GM19023 (cell line): ENCODE measurements around the gene ALG12.

ENCODE experiments used
- ATAC-seq: cut with Tn5 transposase; IDR thresholded peaks from one replicate; pipeline ENCODE4 v1.9.1; 2021; ENCODE audit warnings: mild to moderate bottlenecking, moderate library complexity; ENCODE audit not compliant: unreplicated experiment

The ALG12 gene

DNA sequence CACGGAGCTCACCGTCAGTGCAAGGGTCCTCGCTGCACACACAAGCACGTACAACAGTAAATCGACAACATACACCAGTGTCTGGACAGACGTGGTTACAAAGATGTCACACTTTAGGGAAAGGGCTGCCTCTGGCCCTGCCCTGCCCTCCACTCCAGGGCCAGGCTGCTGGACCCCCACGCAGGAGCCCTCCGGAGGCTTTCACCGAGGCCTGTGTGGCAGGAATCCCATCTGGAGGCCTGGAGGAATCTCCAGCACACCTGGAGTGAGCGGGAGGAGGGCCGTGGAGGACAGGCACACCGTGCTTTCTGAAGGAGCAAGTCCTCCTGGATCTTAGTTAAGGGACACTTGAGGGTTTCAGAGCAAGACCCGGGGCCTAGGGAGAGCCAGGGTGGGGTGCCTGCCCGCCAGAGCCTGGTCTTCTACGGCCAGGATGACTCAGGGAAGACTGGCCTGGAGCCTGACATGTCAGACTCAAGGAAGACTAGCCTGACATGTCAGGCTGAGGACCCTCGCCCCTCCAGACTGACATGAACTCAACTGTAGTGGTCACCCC is 40.2 kb upstream of the ALG12 start:
- no peak for ATAC-seq

DNA sequence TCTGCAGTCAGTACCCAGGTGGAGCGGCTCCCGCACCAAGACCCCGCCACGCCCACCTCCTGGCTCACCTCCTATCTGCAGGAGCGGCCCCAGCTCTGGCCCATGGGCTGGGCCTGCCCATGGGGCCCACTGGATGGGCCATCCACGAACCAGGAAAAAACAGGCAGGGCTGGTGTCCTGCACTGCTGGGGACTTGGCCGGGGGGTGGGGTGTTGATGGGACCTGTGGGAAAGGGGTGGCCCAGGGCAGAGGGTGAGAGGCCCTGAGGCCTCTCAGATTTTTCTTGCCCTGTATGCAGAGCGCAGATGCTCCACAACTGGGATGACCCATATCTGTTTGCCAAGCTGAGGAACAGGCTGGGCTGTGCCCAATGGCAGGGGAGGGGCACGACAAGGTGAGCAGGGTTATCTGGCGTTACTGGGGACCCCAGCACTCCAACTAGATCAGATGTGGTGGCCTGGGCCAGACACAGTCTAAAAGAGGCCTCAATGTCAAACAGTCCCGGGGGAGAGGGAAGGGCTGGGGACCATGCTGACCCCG is 39.7 kb upstream of the ALG12 start:
- no peak for ATAC-seq

DNA sequence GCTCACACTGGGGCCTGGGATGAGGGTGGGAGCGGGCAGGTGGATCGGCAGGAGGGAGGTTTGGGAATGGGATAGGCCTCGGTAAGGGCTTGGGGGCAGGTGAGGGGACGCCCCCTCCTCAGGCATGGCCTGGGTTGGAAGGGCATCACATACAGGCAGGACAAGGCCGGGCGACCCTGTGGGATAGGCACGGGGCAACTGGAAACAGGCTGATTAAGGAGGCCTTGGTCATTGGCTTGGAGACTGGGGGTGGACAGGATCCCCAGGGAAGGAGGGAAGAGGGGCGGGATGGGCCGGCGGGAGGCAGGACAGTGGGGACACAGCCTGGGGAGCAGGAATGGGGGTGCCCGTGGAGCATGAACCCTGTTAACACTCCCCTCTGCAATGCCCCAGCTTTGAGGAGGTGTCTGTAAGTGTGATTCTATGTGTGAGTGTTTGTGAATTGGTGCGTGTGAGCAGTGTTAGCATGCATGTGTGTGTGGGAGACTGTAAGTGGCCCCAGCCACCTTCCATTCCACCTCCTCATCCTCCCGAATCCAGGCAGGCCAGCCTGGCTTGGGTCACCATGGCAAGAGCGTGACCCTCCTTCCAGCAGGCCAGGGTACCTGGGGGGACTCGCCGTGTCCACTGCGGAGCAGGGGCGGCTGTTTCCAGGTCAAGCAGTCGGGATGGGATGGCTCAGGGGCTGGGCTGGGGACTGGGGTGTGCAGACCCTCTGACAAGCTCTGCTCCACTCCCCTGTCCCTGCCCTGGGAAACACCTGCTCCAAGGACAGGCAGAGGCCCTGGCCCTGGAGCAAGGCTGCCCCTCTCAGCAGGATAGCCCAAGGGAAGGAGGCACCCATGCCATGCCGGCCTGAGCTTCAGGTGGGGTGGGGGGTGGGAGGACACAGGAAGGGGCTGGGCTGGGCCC is 38.9 kb upstream of the ALG12 start:
- ATAC-seq: no peak

DNA sequence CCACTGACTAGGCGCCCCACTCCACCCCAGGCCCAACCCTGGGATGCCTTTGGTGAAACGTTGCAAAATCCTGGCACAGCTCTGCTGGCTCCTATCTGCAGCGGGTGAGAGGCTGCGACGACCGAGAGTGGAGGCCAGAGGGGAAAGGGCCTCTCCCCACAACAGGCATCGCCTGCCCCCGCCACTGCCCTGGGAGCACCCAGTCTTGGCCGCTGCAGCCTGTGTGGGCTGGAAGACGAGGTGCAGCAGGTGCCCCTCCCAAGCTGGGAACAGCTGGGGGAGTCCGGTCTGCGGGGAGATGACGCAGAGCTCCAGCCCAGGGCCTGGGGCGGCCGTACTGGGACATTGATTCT is 38.2 kb upstream of the ALG12 start:
- ATAC-seq: no peak

DNA sequence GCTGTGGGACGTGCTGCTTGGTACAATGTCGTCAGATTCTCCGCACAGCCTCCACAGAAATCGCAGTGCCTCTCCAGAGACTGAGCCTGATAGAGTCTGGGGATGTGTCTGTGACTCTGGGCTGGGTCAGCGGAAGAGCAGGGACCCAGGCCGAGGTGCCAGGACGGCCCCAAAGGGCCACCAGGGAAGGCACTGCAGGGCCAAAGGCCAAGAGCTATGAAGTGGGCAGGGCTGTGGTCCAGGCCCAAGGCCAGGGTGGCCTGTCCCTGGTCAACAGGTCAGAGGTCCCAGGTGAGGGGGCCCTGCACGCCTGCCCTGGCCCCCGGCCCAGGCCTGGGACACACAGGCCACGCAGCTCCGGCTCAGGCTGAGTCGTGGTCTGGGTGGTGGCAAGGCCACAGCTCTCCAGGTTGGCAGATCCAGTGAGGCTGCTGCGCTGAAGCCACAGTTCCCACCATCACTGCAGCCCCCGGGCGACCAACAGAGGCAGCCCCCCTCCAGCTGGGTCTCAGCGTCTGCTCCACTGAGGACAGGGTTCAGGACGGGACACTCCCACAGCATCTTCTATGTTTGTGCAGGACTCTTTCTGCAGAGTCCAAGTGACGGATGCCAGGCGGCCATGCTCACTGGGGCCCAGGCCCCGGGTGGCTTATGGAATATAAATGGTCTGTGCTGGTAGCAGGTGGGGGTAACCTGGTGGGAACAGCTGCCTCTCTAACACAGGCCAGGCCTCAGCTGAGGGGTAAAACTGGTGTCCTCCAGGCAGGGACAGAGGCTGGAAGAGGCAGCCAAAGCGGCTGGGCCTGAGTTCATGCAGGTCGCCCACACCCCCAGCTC is 37.6 kb upstream of the ALG12 start:
- ATAC-seq: no peak

DNA sequence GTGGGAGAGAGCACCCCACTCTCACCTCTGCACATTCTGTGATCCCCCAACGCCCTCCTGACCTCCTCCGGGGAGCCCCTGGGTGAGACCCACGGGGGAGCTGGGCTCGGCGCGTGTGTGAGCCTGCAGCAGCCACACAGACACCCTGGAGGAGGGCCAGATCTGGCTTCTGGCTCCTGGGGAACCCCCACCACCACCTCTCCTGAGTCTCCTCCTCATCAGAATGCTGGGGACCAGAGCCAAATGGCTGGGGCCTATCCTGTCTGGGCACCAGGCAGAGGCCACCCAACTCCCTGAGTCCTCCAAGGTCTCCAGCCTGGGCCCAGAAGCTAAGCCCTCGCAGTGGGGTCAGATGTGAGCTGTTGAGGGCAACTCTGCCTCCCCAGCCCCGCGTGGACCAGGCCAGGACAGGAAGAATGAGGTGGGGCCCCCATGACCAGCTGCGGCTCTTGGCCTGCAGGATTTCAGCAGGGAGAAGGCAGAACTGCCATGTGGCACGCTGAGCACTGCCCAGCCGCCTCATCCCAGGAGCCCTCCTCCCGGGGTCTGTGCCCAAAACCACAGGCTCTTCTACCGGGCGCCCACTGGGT is 36.8 kb upstream of the ALG12 start:
- no peak for ATAC-seq

DNA sequence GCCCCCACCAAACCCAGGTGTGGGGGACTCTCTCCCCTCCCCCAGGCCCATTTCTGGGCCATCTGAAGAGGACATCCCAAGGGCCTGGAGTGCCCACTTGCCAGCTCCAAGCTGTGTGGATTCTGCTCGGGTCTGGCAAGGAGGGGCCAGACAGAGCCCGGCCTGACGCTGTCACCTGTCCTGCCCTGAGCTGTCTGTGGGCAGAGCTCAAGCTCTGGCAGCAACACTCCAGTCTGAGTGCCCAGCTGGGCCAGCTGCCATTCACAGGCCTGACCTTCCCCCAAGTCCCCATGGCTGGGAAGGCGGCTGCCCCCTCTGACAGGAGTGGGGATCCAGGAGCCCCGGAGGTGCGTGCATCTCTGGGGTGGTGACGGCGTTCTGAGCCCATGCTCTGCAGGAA is 36.1 kb upstream of the ALG12 start:
- ATAC-seq: no peak

DNA sequence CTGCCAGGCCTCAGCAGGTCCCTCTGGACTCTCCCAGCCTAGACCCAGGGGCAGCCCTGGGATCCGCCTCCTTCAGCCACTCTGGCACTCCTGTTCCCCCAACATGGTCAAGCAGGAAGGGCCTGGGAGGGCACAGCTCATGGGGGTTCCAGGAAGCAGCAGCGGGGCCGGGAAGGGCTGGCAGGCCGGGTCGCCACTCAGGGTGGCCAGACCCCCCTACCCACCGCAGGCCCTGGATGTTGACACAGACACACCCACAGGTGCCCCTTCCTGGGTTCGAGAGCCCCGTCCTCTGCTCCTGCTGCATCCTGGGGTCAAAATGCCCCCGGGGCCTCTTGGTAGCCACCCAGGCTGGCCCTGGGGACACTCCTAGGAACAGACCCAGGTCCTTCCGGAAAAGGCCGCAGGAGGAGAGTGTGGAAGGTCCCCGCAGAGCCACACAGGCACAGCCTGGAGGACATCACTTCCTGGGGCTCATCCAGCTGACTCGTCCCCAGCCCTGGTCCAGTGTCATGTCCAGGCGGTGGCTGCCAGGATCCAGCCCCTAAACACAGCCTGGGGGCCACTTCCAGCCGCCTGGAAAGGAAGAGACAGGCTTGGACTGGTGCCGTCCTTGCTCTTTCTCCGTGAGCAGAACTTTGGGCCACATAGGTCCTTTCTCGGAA is 35.6 kb upstream of the ALG12 start:
- no peak for ATAC-seq

DNA sequence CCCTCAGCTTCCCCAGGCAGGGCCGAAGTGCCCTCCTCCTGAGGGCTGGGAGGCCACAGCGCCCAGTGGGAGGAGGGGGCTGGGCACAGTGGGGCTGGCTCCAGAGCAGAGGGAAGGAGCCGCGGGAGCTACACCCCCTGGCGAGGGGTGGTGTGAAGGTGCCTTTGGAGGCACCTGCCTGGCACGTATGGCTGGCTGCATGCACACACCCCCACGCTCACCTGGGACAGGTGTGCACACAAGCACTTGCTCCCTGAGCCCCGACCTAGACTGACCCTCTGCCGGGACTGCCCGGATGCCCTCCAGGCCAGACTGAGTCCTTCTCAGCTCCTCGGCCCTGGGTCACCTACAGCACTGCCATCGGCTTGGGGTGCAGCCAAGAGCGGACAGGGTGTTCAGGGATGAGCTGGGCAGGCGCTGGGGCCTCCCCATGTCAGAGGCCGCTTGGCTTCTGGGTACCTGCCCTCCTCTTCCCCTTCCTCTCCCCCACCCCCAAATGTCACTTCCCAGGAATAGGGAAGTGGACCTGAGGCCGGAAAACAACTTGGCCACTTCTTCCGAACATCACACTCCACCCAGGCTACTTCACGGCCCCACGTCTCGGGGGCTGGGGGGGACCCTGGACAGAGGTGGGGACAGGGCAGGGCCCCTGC is 34.9 kb upstream of the ALG12 start:
- no peak for ATAC-seq

DNA sequence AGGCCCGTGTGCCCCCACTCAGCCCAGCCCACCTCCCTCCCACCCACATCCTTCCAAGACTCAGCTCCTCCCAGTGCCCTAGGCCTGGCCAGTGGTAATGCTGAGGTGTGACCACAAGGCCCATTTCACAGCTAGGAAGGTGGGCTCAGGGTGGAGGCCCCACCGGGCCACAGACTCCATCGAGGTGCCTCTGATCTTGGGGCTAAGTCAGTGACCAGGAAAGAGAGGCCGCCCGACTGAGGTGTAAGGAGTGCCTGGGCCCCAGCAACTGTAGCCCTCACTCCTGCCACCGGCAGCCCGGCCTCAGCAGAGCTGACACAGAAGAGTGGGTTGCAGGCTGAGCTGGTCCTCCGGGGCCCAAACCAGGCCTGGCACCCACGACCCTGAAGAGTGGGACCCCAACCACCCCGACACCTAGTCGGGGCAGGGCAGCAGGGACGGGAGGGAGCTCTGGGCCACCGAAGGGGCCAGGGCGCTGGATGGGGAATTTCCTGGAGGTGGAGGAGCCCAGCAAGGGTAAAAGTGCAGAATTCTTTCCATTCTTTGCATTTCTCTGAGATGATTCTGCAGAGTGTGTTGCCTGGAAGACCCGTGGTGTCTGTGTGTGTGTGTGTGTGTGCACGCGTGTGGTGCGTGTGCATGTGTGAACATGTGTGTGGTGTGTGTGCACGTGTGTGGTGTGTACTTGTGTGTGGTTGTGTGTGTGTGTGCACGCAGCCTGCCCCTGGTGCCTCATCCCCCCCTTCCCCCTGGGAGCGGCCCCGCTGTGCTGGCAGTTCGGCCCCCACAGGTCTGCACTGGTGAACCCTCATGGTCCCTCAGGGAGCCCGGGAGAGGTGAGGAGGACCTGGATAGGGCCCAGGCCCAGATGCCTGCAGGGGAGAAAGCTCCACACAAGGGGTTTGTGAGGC is 34.0 kb upstream of the ALG12 start:
- no peak for ATAC-seq

DNA sequence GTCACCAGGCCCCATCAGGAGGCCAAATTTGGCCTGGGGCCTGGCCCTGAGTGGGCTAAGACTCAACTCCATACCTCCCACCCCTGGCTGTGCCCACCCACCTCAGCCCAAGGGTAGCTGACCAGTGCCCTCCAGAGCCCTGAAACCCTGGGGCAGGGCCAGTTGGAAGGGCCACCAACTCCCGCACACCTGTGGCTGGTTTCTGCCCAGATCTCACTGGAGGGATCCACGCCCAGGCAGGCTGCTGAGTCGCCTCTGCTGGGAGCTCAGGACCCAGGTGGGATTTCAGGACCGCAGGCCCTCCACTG is 33.4 kb upstream of the ALG12 start:
- no peak for ATAC-seq

DNA sequence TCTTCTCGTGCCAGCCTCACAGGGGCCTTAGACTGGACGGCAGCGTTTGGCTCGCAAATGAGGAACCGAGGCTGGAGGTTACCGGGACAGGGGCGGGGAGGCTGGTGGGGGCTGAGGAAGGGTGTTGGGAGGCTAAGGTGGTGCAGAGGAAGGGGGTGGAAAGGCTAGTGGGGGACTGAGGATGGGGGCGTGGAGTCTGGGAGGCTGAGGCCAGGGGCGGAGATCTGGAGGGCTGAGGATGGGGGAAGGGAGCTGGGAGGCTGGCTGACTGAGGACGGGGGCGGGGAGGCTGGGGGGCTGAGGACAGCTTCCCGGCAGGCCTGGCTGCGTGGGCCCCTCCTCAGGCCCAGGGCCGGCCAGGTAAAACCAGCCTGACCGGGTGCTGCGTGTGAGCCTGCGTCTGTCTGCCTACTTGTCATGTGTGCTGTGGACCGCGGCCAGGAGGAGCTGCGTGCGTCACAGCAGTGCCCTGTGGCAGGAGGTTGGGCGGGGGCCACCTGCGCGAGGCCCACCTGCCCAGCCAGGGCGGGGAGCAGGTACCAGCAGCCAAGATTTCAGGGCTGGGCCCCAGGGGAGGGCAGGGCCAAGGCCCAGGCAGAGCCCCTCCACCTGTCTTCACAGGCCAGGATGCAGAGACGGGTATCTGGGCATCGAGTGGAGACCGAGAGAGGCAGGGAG is 32.9 kb upstream of the ALG12 start:
- ATAC-seq: no peak

DNA sequence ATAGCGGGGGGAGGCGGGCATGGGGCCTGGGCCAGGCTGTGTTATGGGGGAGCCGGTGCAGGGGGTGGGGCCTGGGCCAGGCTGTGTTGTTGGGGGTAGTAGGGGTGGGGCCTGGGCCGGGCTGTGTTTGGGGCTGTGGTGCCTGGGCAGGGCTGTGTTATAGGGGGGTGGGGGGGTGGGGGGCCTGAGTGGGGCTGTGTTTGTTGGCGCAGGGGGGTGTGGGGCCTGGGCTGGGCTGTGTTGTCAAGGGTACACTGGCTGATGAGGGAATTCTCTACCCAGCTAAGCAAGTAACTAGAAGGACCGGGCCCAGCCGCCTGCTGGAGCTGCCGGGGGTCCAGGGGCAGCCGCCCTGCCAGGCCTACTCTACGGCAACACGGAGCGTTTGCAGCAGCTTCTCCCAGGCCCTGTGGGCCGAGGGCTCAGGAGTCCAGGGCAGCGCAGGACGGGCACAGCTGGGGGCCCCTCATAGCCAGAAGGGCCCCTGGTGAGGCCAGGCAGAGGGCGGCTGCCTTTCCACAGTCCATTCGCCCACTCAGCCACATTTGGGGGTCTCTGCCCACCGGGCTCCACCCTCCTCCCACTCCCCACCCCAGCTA is 32.3 kb upstream of the ALG12 start:
- no peak for ATAC-seq

DNA sequence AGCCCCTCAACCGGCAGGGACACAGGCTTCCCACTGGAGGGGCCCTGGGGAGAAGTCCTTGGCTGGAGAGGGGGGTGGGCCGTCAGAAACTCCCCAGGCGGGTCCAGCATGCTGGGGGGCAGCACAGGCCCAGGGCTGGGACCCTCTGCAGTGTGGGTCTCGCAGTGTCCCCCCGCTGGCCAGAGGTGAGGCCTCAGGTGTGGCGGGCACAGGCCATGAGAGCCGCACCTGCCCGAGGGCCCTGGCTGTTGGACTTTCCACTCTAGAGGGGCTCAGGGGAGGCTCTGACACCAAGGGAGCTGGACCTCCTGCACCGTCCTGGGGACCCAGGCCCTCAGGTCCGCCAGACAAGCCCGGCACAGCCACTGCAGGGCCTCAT is 31.7 kb upstream of the ALG12 start:
- ATAC-seq: no peak

DNA sequence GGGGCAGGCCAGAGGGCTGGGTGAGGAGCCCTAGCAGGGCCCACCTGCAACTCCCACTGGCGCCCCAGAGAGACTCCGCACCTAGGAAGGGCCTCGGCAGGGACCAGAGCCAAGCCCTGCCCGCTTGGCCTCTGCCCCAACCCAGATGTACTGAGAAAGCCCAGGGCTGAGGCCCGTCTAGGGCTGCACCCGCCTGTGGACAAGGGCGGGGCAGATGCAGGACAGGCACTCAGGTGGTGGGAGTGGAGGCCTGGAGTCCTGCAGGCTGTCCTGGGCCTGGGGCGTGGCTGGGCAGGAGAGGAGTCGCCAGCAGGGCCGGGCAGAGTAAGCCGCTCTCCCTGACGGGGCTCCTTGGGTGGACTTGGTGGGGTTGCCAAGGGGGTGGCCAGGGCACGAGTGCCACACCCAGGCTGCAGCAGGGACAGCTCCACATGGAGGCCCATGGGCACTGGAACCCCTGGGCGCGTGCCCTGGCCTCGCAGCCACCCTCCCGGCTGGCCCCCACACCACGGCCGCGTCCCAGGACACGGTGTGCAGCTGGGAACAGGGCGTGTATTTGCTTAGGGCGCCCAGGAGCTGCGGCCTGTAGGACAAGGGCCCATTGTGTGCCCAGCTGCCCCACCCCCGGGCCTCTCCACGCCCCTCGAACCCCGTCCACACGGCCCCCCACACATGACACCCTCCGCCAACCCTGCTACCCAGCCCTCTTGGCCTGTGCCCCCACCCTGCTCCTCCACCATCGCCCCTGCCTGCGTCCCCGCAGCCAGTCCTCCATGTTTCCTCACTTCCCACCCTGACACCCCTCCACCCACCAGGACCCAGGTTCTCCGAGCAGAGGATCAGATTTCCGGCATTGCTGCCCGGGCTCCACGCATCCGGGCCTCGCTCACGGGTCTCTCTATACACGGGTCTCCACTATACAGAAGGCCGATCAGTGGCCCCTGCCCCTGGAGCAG is 31.0 kb upstream of the ALG12 start:
- ATAC-seq: no peak

DNA sequence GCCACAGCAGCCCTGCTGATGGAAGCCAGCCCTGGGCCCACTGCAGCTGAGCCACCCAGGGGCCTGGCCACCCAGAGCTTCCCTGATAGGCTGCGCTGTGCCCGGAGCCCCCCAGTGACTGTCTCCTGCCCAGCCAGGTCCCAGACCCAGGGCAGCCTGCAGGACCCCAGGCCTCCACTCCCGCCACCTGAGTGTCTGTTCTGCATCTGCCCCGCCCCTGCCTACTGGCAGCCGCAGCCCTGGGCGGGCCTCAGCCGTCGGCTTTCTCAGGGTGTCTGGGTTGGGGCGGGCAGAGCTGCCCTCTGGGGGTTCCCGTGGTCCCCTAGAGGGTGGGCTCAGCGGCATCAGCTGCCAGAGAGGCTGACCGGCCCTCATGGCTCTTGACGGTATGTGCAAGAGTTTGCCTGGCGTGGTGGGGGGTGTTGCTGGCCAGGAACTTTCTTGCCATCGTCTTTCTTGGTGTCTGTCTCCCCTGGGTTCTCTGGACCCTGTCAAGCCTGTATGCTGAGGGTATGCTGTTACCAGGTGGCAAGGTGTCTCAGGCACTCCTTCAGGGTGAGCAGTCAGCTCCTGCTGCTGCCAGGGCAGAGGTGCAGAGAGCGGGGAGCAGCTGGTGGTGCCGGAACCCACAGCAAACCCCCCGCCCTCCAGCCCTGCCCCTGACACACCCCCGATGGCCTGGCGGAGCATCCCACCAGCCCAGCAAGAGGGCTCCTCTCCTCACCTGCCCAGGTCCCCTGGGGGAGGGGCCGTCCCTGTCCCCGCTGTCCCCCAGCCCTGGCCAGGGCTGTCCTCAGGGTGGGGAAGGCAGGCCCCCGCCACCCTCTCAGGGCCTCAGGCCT is 30.1 kb upstream of the ALG12 start:
- ATAC-seq: no peak

DNA sequence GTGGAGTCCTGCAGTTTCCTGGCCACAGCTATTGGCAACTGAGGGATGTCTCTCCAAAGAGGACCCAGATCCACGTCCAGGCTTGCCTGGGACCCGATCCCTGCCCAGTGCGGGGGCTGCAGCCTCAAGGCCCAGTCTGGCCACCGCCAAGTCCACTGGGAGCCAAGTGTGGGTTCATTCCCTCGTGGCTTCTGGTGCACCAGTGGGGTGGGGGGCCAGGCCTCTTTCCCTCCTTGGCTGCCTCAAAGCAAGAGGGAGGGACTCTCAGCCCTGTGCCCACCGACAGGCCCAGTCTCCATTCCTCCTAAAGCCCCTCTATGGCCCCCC is 29.0 kb upstream of the ALG12 start:
- ATAC-seq: no peak
